ENCODE data around the gene SMU1.

The SMU1 gene

DNA sequence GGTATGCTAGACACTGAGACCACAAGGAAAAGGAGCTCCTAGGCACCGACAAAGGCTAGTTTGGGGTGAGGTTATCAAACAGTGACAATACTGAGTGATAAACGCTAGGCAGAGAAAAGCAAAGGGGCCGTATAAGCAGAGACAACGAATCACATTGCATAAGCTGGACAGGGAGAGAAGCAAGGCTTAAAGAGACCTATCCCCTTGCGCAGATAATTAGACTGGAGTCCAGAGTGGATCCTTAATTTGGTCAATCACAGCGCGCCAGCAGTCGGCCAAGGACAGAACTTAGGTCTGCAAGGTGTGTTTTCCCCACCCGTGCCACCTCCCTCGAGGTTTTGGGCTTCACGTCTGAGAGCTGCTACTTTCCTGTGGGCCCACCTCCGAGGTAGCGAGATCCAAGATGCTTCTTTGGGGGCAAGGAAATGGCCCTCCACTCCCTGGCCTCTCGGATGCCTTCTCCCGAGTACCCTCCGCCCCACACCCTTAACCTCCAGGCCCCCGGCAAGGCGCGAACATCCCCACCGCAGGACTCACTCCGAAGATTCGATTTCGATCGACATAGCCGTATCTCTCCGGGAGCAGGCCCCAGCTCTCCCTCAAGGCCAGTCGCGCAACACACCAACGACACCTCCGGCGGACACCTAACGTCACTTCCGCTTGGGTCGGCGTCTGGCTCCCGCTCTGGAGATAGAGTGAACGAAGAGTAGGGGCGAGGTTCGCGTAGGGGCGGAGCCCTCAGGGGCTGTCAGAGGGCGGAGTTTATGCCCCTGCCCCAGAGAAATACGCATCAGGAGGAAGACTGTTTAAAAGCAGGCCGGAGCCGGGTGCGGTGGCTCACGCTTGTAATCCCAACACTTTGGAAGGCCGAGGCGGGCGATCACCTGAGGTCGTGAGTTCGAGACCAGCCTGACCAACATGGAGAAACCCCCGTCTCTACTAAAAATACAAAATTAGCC is at the start of gene SMU1:
Gene SMU1, minus strand, starts transcription at position 629 of the 959 bp plus-strand sequence. Its CDS starts 66 bp downstream, at position 563.
- DNase-seq, result peak; percentile 94

DNA sequence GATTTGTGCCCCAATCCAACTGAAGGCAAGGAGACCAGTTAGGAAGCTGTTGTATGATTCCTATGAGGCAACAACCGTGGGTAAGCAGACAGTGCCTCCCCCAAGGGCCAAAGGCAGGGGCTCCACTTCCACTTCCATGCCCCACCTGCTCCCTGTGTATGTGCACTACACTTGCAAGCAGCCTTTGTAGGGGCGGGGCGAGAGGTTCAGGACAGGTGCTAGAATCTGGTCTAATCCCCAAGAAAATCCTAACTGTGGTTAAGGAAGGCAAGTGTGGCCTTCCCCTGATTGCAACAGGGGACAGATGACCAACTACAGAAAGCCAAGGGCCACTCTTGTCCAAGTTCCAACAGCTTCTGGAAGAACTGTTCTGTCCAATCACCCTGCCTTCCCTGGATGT is 49.0 kb upstream of the SMU1 start:
- no peak for DNase-seq

DNA sequence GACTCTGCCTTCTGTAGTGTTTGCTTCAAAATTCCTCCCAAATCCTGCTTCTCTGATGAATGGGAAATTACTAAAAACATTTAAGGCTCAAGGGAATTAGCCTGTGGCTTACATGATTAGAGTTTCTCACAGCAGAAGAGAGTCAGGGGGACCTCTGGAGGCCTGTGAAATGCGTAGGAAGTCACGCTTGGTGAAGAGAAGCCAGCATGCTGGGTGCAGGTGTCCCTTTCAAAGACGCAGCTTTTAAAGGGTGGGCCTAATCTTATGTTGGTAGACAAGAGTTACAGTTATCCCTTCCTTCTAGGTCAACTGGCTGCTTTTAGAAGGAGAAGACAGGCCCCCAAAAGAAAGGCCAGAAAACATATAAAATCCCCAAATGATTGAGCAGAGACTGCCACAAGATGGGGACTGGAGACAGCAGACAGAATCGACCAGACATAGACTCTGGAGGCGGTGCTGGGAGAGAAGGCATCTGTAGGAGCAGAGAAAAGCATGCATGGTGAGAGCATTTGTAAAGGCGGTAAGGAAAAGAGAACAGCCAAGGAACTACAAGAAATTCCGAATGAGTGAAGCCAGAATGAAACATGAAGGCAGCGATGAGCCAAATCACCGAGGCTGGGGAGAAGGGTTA is 48.4 kb upstream of the SMU1 start:
- DNase-seq, result no peak

DNA sequence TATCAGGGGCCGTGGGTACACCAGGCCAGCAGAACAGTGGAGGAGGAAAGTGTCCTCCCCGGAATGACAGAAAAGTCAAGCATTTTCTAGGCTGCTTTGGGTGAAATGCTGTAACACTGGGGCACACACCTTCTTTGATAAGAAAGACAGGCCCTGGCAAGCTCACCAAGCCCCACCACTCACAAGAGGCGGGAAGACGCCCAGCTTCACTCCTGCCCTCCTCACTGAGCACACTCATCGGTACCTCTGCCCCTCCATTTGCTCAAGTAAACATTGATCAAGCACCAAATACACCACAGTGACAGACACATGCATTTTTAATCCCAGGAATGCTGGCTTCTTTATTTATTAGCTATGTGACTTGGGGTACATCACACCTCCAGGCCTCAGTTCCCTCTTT is 47.6 kb upstream of the SMU1 start:
- DNase-seq, result no peak

DNA sequence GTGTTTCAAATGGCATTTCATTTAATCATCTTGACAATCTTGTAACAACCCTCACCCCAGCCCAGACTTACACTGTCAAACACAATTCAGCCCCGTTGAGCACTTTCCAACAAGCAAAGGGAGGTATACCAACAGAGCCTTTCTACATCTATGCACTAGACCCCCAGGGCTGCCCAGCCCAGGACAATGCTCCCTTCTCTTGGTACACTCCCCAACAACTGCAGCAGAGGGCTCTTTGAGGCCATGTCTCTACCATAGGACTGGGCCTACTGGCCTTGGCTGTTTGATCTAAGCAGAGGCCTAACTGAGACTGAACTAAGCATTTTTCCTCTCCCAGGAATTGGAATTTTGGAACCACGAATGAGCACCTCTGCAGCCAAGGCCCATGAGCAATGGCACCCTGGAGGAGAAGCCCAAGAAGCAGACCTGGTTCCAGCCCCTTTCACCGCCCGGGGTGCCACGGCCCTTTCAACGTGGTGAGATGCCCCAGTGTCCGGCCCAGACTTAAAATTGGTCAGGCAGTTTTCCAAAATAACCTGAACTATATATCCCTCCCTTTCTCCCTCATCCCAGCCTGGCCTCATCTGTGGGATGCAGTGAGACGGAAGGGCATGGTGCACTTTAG is 47.0 kb upstream of the SMU1 start:
- DNase-seq, result no peak

DNA sequence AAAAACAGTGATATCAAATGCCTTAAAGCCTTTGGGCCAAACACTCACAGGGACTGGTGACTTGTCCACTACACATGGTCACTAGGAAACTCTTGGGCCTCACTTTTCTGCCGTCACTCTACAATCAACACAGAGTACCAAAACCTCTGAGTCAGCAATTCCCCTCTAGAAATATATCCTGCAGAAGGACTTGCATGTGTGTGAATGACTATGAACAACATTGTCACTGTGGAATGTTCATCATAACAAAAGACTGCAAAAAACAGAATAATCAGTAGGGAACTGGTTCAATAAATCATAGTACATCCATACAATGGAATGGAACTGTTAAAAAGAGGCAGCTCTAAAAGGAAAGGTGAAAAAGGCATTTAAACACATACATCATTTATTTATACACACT is 44.1 kb upstream of the SMU1 start:
- no peak for DNase-seq

DNA sequence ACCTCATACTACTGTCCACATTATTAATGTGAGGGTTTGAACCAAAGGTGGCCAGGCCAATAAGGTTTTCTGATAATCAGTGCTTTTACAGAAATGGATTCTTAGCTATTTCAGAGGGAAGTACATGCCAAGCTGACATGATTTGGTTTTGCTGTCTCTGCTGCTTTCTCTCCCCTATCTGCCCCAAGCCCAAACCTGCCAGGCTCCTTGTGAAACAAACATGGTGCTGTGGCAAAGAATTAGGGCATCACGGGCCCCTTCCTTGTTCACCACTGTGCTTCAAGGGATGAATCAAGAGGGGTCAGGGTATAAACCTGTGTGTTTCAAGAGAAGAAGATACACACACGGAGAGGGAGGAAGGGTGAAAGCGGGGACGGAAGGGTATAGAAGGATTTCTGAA is 41.3 kb upstream of the SMU1 start:
- DNase-seq, result no peak

DNA sequence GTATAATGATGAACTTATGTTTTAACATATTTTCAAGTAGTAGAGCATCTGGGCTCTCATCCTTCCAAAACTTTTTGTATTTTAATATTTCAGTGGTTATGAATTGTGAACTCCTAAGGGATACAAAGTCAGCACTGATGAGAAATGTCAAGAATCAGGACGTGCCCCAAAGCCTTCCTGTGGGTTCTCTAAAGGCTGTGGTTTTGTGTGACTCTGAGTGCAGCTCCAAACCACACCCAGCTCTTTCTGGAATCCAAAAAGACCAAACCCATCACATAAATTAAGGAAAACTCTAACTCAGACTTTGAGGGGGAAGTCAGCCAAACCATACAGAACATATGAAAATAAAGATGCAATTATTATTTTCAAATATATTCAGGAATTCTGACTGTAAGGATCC is 40.8 kb upstream of the SMU1 start:
- DNase-seq, result no peak

DNA sequence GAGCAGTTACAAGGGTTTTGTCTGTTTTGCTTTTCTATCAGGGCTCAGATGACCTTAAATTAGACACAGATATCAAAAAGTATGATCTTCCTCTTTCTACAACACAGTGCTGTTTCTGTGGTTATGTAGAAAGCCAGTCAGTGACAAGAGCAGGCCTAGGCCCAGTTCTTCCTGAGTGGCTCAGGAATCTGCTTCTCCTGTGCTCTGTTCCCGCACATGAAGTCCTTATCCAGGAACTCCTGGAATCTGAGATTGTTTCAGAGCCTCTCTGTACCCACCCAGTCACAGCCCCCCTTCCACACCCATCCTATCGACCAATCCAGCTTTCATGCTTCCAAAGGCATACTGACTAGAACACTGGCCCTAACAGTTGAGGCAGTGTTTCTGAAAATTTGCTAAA is 40.4 kb upstream of the SMU1 start:
- no peak for DNase-seq

DNA sequence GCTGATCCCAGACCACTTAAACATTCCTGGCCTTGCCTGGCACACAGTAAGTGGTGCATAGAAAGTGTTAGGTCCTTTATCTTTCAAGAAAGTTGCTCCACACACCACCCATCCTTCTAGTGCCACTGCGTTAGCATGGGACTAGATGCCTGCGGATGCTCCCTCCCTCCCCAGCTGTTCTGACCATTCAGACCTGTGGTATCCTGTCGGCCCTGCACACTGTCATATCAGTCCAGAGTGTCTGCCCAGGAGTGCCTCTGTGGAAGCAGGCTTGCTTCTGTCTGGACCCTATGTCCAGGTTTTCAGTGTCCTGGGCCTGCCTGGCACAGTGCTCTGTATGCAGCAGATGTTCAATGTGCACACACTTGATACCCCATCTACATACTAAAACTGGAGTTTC is 38.3 kb upstream of the SMU1 start:
- DNase-seq, result no peak

DNA sequence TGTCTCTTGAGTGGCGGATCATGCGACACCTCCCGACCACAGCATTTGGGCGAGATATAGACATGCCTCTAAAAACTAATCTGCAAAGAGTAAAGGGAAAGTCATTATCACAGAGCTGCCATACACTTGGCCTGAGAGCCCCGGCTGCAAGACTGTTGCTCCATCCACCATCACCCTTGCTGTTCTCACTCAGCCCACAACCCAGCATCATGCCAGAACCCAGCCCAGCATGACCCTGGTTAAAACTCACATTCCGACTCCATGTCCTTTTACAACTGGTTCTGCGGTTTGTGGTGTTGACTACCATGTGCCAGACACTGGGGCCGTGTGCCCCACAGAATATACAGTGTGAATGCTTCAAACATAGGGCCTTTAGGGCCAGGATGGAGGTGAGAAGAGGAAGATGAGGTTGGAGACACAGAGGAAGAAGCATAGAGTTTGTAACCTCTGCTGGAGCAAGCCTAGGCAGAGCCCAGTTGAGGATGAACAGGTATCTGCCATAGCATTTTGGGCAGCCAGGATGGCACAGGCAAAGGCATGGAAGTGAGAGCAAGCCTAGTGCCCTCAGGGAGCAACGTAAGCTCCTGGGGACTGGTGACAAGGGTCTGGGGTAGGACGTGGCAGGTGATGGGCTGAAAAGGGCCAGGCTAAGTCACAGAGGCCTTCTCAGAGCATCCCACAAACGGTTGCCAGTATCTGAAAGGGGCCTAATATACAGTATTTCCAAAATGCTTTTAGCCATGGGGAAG is 37.5 kb upstream of the SMU1 start:
- DNase-seq, result no peak

DNA sequence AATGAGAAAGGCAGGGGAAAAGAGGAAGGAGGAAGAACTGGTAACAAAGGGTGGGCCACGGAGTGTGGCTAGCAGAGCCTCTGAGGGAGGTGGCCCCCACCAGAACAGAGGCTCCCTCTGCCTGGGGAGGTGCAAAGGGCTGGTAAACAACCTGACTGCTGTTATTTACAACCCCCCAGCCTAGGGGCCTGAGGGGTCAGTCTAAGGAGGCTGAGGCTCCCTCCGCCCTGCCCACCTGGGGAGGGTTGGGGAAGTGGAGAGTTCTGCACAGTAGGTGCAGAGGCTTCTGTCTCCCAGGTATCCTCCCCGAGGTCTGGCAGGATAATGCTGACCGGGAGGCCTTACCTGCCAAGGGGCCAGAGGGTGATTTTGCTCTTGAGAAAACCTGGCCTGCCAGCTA is 35.6 kb upstream of the SMU1 start:
- DNase-seq, result no peak

DNA sequence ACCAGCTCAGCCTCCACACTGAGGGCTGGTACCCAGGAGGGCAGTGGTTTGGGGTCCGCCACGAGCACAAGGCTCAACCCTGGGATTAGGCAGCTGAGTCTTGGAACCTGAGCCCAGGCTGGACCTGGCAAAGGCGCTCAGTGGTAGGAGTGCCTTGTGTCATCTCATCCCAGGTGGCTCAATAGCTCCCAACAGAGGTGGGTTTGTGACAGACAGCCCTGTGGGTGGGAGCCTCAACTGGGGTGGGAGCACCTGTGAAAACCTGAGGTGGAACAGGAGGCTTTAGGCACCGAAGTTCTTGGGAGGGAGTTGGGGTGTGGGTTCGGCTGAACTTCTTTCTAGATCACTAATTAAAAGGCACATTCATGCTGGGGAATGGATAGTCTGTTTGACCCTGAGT is 35.2 kb upstream of the SMU1 start:
- no peak for DNase-seq

DNA sequence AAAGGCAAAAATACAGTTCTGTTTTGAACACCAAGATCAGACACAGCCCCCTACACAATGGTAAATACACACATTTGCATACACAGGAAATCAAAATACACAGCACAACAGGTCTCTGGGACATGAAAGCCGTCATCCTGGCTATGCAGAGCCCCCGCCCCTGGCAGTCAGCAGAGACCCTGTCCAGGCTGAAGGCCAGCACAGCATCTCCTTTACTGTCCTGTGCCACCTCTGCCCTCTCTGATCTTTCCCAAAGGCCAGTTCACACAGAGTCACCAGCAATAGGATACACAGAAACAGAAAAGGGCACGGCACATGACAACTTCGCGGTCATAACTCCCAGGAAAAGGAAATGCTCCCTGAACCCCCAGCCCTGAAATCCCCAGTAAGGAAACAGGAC is 34.2 kb upstream of the SMU1 start:
- DNase-seq, result no peak

DNA sequence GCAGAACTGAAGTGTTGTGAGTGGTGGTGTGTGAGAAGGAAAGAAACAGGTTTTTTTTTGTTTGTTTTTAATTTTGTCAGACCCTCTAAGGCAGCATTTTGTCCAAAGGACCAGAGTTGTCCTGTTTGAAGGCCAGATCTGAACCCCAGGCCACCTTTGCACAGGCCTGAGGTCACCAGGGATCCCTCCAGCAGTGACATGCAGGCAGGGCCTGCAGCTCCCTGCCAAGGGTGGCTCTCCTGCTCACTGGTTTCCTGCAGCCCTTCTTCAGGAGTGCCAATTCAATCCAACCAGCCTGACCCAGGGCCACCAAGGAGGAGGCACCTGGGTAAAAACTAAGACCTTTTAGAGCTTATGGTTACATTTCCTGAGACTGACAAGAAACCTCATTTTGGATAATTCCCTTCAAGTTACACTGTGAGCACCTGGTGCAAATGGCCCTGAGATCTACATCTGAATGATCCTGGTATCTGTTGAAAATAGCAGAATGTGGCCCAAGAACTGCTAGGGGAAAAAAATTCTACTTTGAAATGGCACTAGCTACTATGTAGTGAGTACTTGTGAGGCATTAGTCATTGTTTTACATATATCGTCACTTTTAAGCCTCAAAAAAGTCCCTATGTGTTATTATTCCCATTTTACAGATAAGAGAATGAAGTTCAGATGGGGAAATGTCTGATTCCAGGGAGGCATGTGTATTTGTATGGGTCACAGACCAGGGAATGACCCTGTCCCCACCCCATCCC is 33.5 kb upstream of the SMU1 start:
- no peak for DNase-seq

DNA sequence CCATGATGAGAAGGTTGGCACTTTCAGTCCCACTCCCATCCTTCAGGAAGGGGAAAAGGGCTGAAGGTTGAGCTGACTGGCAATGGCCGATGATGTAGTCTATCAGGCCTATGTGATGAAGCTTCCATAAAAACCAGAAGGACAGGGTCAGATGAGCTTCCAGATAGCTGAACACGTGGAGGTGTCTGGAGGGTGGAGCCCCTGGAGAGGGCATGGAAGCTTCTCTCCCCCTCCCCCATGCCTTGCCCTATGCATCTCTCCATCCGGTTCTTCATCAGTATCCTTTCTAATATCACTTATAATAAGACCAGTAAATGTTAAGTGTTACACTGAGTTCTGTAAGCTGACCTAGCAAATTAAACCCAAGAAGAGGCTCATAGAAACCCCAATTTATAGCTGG is 32.6 kb upstream of the SMU1 start:
- DNase-seq, result no peak

DNA sequence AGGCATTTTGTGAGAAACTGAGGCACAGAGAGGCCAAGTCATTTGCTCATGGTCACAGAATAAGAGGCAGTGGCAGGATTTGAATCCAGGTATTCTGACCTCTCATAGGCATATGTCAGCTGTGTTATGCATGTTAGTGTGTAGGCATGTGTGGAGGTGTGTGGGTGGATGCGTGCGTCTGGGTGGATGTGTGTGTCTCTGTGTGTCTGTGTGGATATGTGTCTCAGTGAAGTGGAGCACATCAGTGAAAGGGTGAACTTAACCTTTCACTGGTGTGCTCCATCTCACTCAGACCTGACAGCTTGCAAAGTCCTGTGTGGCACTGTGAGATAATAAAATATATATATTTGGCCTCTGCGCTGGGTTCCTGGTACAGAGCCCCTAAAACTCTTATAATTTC is 32.0 kb upstream of the SMU1 start:
- no peak for DNase-seq

DNA sequence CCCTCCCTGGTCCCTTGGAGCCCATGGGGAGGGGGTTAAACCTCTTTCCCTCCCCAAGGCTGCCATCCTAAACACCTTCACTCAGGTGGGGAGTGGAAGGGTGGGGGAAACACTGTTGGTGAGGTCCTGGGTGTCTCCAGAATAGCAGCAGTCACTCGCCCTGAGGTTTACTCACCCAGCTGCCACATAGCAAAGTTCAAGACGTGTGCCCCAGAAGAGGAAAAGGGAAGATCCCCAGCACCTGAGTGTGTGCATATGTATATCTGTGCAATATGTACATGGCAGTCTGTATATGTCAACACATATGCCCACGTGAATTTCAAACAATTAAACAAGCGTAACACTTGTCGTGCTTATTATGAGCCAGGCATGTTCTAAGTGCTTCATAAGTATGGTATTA is 31.3 kb upstream of the SMU1 start:
- DNase-seq, result no peak

DNA sequence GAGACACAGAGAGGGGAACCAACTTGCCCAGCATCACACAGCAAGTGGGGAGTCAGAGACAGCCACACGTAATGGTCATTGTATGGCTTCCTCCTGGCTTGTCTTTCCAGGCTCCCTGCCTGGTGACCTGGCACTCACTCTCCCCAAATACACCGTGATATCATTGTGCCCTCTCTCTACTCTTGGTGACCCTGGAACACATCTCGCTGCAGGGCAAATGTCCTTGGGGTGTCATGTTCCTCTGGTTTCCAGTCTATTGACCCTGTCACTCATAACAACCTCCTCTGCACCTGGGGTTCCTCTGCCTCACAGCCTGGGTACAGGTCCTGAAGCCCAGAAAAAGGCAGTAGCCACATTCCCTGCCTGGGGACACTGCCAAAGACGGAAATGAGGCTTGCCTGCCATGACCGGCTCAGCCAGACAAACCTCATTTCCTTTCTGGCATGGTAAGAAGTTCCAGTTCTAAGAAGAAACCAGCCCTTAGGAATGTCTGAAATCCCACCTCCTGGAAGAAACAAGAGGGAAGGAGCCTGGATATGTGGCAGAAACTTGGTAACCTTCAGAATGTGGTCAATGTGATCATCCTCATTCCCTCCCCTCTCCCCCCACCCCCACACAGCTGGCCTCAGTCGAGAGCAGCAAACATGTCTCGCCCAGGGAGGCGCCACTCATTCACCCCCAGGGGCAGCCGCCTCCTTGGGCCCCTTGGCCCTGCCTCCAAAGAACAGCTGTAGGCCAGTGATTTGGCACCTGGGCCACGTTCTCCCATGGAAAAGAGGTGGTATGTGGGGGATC is 30.6 kb upstream of the SMU1 start:
- DNase-seq, result no peak

DNA sequence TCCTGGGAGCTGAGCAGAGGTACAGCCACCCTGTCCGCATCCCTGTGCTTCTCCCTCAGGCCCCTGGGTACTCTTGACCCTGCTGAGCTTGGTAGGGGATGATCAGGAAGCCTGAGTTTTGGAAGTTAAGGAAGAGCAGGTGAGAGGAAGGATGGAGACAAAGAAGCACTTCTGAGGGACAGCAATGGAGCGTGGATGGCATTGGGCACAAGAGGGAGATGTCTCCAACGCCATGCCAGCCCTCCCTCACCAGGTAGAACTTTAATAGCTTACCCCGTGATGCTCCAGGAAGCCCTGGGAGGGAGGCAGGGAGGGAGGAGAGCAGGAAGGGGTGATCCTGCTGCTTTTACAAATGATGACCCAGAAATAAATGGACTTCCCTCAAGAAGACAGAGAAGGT is 29.9 kb upstream of the SMU1 start:
- no peak for DNase-seq

DNA sequence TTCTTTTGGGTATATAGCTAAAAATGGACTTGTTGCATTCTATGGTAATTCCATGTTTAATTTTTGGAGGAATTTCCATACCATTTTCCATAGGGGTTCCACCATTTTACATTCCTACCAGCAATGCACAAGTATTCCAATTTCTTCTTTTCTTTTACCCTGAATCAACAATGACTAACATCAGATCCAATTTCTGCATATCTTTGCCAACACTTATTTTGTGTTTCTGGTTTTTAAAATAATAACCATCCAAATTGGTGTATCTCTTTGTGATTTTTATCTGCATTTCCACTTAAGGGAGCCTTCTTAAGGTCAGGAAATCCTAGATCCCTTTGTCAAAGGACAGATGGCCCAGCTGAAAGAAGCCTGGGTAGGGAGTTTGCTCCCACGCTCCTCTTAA is 29.5 kb upstream of the SMU1 start:
- DNase-seq, result no peak

DNA sequence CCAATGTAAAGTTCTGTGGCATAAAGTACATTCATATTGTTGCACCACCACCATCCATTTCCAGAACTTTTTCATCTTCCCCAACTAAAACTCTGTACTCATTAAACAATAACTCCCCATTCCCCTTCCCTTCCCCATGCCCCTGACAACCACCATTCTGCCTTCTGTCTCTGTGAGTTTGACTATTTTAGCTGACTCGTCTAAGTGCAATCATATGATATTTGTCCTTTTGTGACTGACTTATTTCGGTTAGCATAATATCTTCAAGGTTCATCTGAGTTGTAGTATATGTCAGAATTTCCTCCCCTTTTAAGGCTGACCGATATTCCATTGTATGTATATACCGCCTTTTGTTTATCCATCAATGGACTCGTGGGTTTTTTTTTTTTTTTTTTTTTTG is 29.0 kb upstream of the SMU1 start:
- no peak for DNase-seq
